CD14-positive monocyte (primary cell): ENCODE measurements around the gene MUTYH. TPM values are rescaled to one million over a fixed set of nuclear protein-coding genes. Genes with fewer than 3 reads are reported as not detected.
"Not testable (repeated sequence)": the region's sequence is repeated elsewhere in the genome, so short reads cannot be mapped to it uniquely, and the experiment has no call there.

Experiments used
- DNase-seq, 3 donors: peaks; one replicate each; pipeline ENCODE4 v3.0.0-alpha.2; 2011 to 2022
- H2AFZ ChIP-seq: 2 replicates; pipeline ENCODE4 v1.6.0; 2012; ENCODE audit warnings: mild to moderate bottlenecking, low read depth, low read length, inconsistent platforms; ENCODE audit not compliant: insufficient read depth, poor library complexity, severe bottlenecking
- H3K27ac ChIP-seq, 2 donors: 1 replicate in 1 of 2; 2 replicates in 1 of 2; pipeline ENCODE4 v1.5.1; 2012 to 2013; ENCODE audit warnings: low read length in 2 of 2, control low read depth in 1 of 2, inconsistent platforms in 1 of 2, low read depth in 1 of 2, mild to moderate bottlenecking in 1 of 2
- H3K27me3 ChIP-seq, 2 donors: one replicate each; pipeline versions ENCODE4 v1.6.0 to v1.6.1; 2011 to 2013; ENCODE audit warnings: low read length in 2 of 2; ENCODE audit not compliant: control insufficient read depth in 2 of 2, insufficient read depth in 2 of 2
- H3K36me3 ChIP-seq, 2 donors: replicated peaks in 1 of 2; 1 replicate in 1 of 2; 2 replicates in 1 of 2; pipeline versions ENCODE4 v1.5.1 to v1.6.1; 2012 to 2013; ENCODE audit warnings: low read length in 2 of 2, control low read depth in 1 of 2, inconsistent platforms in 1 of 2, mild to moderate bottlenecking in 1 of 2; ENCODE audit not compliant: insufficient read depth in 2 of 2, control insufficient read depth in 1 of 2
- H3K4me1 ChIP-seq, 2 donors: 1 replicate in 1 of 2; 2 replicates in 1 of 2; pipeline versions ENCODE4 v1.5.1 to v1.6.1; 2012 to 2013; ENCODE audit warnings: low read length in 2 of 2, control low read depth in 1 of 2, inconsistent platforms in 1 of 2, mild to moderate bottlenecking in 1 of 2, moderate library complexity in 1 of 2; ENCODE audit not compliant: insufficient read depth in 2 of 2, control insufficient read depth in 1 of 2
- H3K4me2 ChIP-seq: replicated peaks from 2 replicates; pipeline ENCODE3; 2012; ENCODE audit warnings: low read length, moderate library complexity, mild to moderate bottlenecking; ENCODE audit not compliant: poor library complexity, severe bottlenecking; ENCODE audit errors: extremely low read depth
- H3K4me3 ChIP-seq, 3 experiments: fragments of 200-600 bp in 1 of 3; sonication (generic) in 1 of 3; replicated peaks in 1 of 3; 1 replicate in 2 of 3; 2 replicates in 1 of 3; pipeline ENCODE4 v1.5.1; 2011 to 2013; ENCODE audit warnings: low read length in 3 of 3, mild to moderate bottlenecking in 3 of 3, control low read depth in 2 of 3, low read depth in 2 of 3, inconsistent platforms in 1 of 3, moderate library complexity in 1 of 3
- H3K79me2 ChIP-seq: 2 replicates; pipeline ENCODE4 v1.6.0; 2012; ENCODE audit warnings: mild to moderate bottlenecking, control low read depth, inconsistent platforms, low read length, moderate library complexity; ENCODE audit not compliant: insufficient read depth
- H3K9ac ChIP-seq: 2 replicates; pipeline ENCODE4 v1.6.0; 2017; ENCODE audit warnings: low read length, mild to moderate bottlenecking; ENCODE audit not compliant: insufficient read depth, poor library complexity, severe bottlenecking
- H3K9me3 ChIP-seq, 2 donors: replicated peaks in 1 of 2; 1 replicate in 1 of 2; 2 replicates in 1 of 2; pipeline versions ENCODE4 v1.5.1 to v1.6.1; 2012 to 2013; ENCODE audit warnings: low read length in 2 of 2, control low read depth in 1 of 2; ENCODE audit not compliant: control insufficient read depth in 1 of 2, insufficient read depth in 1 of 2
- H4K20me1 ChIP-seq: 2 replicates; pipeline ENCODE4 v1.6.0; 2012; ENCODE audit warnings: mild to moderate bottlenecking, low read length, control low read depth, moderate library complexity; ENCODE audit not compliant: insufficient read depth
- H3K27ac Mint-ChIP-seq, 7 donors: one replicate each; pipeline ENCODE4 v1.8.0; 2020; ENCODE audit warnings: mild to moderate bottlenecking in 7 of 7, mixed read lengths in 7 of 7, moderate library complexity in 6 of 7, inconsistent platforms in 2 of 7
- H3K27me3 Mint-ChIP-seq, 3 donors: one replicate each; pipeline ENCODE4 v1.8.0; 2021 to 2022; ENCODE audit warnings: low read depth in 3 of 3, mild to moderate bottlenecking in 3 of 3, mixed read lengths in 3 of 3, moderate library complexity in 3 of 3, inconsistent platforms in 1 of 3
- H3K36me3 Mint-ChIP-seq, 2 donors: one replicate each; pipeline ENCODE4 v1.8.0; 2020; ENCODE audit warnings: mixed read lengths in 2 of 2, inconsistent platforms in 1 of 2, mild to moderate bottlenecking in 1 of 2
- H3K4me1 Mint-ChIP-seq: one replicate; pipeline ENCODE4 v1.8.0; 2020; ENCODE audit warnings: mild to moderate bottlenecking, mixed read lengths
- H3K4me3 Mint-ChIP-seq, 2 donors: one replicate each; pipeline ENCODE4 v1.8.0; 2020; ENCODE audit warnings: mild to moderate bottlenecking in 2 of 2, mixed read lengths in 2 of 2, moderate library complexity in 1 of 2
- H3K9me3 Mint-ChIP-seq, 7 donors: one replicate each; pipeline ENCODE4 v1.8.0; 2020 to 2022; ENCODE audit warnings: mixed read lengths in 7 of 7, mild to moderate bottlenecking in 6 of 7, moderate library complexity in 6 of 7, inconsistent platforms in 2 of 7
- CTCF ChIP-seq: fragments of 200-600 bp; IDR thresholded peaks from one replicate; pipeline ENCODE4 v1.8.0; 2022; ENCODE audit warnings: antibody characterized with exemption, mild to moderate bottlenecking
- WGBS: methylation state at CpG from one replicate; pipeline ENCODE4 v1.1.5; 2013; ENCODE audit warnings: missing lambda C conversion rate; ENCODE audit not compliant: insufficient coverage; 5-methylcytosine and 5-hydroxymethylcytosine counted together
- intact Hi-C, 2 donors: fragments of 100-400 bp; cut with micrococcal nuclease; formaldehyde crosslinking; loops; one replicate each; pipeline versions ENCODE4 v1.15.0 to v1.15.1; 2023
- polyA plus RNA-seq, 3 donors: library from polyadenylated mRNA; depleted of rRNA in 1 of 3; unstranded in 2 of 3; stranded (reverse) in 1 of 3; fragments of 300-500 nt in 2 of 3; fragments of >200 nt in 1 of 3; fragmentation: Illumina TruSeq in 2 of 3; gene quantifications; 1 replicate in 2 of 3; 2 replicates in 1 of 3; pipeline ENCODE4 v1.2.3, GENCODE V29; 2012 to 2021

The MUTYH gene
- polyA plus RNA-seq, 3 donors = 6.7 to 22.9 (median 8.1) TPM

DNA sequence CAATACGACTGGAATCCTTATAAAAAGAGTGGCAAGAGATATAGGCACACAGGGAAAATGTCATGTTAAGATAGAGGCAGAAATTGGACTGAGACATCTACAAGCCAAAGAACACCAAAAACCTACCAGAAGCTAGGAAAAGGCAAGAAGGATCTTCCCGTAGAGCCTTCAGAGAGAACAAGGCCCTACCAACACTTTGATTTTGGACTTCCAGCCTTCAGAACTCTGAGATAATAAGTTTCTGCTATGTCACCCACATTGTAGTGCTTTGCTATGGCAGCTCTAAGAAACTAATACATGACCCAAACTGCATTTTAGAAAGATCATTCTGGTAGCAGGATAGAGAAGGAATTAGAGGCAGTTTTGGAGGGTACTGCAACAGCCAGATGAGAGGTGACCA, 24.1 kb upstream of the MUTYH start:
- Histone ChIP-seq H3K9ac (no peak overlapping the region), H3K27ac (no peak overlapping the region), H3K4me3 (no peak overlapping the region), H3K4me2 (no peak overlapping the region), H3K9me3 (no peaks in the 10 kb centered on the region), H3K36me3 (no peaks in the 10 kb centered on the region), H4K20me1 (no peaks in the 10 kb centered on the region), H2AFZ (no peak overlapping the region), H3K4me1 (peaks cover 8% of the 10 kb centered on the region in 2 donors), H3K79me2 (no peaks in the 10 kb centered on the region), H3K27me3 (no peaks in the 10 kb centered on the region)
- Mint-ChIP-seq H3K27me3 (no peaks in the 10 kb centered on the region), H3K9me3 (no peaks in the 10 kb centered on the region), H3K36me3 (peaks cover 0 to under 1% of the 10 kb centered on the region in 2 donors), H3K4me3 (no peak overlapping the region), H3K27ac (no peak overlapping the region), H3K4me1 (peaks cover 13% of the 10 kb centered on the region)
- intact Hi-C loops = loop anchor here in 1 of 2 donors (5.0 kb wide), 1 partner anchor 113 kb away; no protein-coding TSS in a partner anchor
- no peak for TF ChIP-seq CTCF
- 86% methylated on average over 1 of the region's 2 CpGs for WGBS
- no peak for DNase-seq

DNA sequence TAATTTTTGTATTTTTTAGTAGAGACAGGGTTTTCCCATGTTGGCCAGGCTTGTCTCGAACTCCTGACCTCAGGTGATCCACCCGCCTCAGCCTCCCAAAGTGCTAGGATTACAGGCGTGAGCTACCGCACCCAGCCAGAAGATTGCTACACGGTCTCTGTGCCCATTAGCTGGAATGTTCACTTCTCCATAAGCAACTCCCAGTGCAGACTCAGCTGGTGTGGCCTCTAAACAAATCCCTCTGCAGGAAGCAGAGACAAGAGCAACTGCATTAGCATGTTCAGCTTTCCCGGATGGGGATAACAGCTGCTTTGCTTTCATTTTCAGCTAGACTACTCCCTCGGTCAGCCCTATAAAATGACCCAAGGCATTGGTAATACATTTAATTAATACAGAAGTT, 20.7 kb upstream of the MUTYH start:
- H3K4me3 ChIP-seq, H3K9ac ChIP-seq, H2AFZ ChIP-seq: not testable (repeated sequence)

More for the DNA sequence above, 20.7 kb upstream of the MUTYH start:
- not testable (repeated sequence) for H3K27me3 Mint-ChIP-seq, H4K20me1 ChIP-seq, H3K36me3 ChIP-seq, H3K4me1 ChIP-seq, H3K9me3 Mint-ChIP-seq, H3K4me2 ChIP-seq, H3K9me3 ChIP-seq, H3K79me2 ChIP-seq, H3K27ac ChIP-seq, H3K36me3 Mint-ChIP-seq, H3K27me3 ChIP-seq, DNase-seq
- intact Hi-C loops = loop anchor here (1.0 to 5.0 kb wide), 2 partner anchors 116 to 132 kb away; no protein-coding TSS in a partner anchor
- peaks cover 13% of the 10 kb centered on the region for H3K4me1 Mint-ChIP-seq
- WGBS = 89% methylated on average over 5 of the region's 7 CpGs
- peak overlapping the region in 3 of 7 donors; percentile 42 to 62 (median 60) for H3K27ac Mint-ChIP-seq
- H3K4me3 Mint-ChIP-seq = peak overlapping the region in 1 of 2 donors; percentile 27
